HG02981 (cell line): ENCODE measurements around the gene NAPG.
A peak's percentile ranks its signal among the peaks of the same experiment; 100 is the strongest.
"Not testable (repeated sequence)": the region's sequence is repeated elsewhere in the genome, so short reads cannot be mapped to it uniquely, and the experiment has no call there.

Source experiments
- ATAC-seq: cut with Tn5 transposase; IDR thresholded peaks from one replicate; pipeline ENCODE4 v1.9.1; 2021; ENCODE audit warnings: mild to moderate bottlenecking, moderate library complexity; ENCODE audit not compliant: unreplicated experiment

Gene NAPG

GRCh38 chr18:10511236-10511635, 14.6 kb upstream of the NAPG start:
- ATAC-seq: no peak

GRCh38 chr18:10514082-10514481, 11.7 kb upstream of the NAPG start:
- ATAC-seq: no peak

GRCh38 chr18:10514601-10515000, 11.2 kb upstream of the NAPG start:
- ATAC-seq: no peak

- no peak for ATAC-seq
Observed at GRCh38 chr18:10515456-10515855, 10.4 kb upstream of the NAPG start.

GRCh38 chr18:10516078-10516477, 9.7 kb upstream of the NAPG start:
- ATAC-seq: no peak

GRCh38 chr18:10518595-10519255, 7.1 kb upstream of the NAPG start:
- ATAC-seq: no peak

GRCh38 chr18:10519366-10519765, 6.5 kb upstream of the NAPG start:
- no peak for ATAC-seq

GRCh38 chr18:10519999-10520935, 5.6 kb upstream of the NAPG start:
- peak; percentile 81 for ATAC-seq

- ATAC-seq: no peak
Observed at GRCh38 chr18:10521566-10521965, 4.3 kb upstream of the NAPG start.

GRCh38 chr18:10522574-10522973, 3.3 kb upstream of the NAPG start:
- no peak for ATAC-seq

GRCh38 chr18:10523544-10523943, 2.3 kb upstream of the NAPG start:
- no peak for ATAC-seq

- ATAC-seq: no peak
Observed at GRCh38 chr18:10524507-10525370, 1.1 kb upstream of the NAPG start.

GRCh38 chr18:10525371-10525691, 496 bp upstream of the NAPG start:
- ATAC-seq: no peak

GRCh38 chr18:10526561-10526949, 728 bp downstream of the NAPG start:
- peak; percentile 11 for ATAC-seq

- no peak for ATAC-seq
Observed at GRCh38 chr18:10528439-10528838, 2.6 kb downstream of the NAPG start.

- ATAC-seq: no peak
Observed at GRCh38 chr18:10530002-10530401, 4.2 kb downstream of the NAPG start.

- ATAC-seq: no peak
Observed at GRCh38 chr18:10530852-10531251, 5.0 kb downstream of the NAPG start.

GRCh38 chr18:10533111-10533510, 7.3 kb downstream of the NAPG start:
- no peak for ATAC-seq

GRCh38 chr18:10536280-10536679, 10.5 kb downstream of the NAPG start:
- no peak for ATAC-seq

GRCh38 chr18:10537765-10538164, 11.9 kb downstream of the NAPG start:
- ATAC-seq: no peak

- not testable (repeated sequence) for ATAC-seq
Observed at GRCh38 chr18:10539124-10539523, 13.3 kb downstream of the NAPG start.
